Measurements from ENCODE around the gene MAL.

Gene MAL

GRCh38 chr2:95061601-95062183, 36.2 kb downstream of the MAL start:
- DNase-seq (ENCODE audit: low read depth, low spot score), result no peak

- DNase-seq (ENCODE audit: low read depth, low spot score), result no peak
Measured at GRCh38 chr2:95062242-95063085, 37.0 kb downstream of the MAL start.

DNA sequence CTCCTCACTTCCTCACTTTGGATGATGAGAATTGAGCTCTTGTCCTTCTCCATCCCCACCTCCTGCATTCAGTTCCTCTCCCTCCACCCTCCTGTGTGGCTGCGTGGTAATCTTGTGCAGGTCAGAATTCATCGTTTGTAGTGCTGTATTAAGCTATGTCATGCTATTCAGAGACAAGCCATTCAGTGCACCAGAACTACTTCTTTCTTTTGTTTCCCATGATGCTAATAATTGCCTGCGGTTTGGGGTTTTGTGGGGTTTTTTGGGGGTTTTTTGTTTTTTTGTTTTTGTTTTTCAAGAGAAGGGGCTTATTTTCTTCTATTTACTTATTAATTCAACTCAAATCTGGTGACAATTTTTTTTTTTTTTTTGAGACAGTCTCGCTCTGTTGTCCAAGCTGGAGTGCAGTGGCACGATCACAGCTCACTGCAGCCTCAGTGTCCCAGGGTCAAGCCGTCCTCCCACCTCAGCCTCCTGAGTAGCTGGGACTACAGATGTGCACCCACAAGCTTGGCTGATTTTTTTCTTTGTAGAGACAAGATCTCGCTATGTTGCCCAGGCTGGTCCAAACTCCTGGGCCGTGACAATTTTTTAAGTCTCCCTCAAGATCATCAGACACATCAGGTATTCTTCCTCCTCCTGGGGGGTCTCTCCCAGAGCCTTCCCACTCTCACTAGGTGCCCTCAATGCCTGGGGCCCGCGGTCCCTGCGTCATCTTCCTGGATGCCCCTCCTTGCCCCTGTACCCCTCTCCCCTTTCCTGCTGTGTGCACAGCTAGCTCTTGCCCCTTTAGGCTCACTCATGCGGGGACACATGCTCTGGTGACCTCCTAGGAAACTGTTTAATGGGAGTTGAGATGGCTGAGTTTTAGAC, 37.8 kb downstream of the MAL start:
- DNase-seq (ENCODE audit: low read depth, low spot score), result no peak

DNA sequence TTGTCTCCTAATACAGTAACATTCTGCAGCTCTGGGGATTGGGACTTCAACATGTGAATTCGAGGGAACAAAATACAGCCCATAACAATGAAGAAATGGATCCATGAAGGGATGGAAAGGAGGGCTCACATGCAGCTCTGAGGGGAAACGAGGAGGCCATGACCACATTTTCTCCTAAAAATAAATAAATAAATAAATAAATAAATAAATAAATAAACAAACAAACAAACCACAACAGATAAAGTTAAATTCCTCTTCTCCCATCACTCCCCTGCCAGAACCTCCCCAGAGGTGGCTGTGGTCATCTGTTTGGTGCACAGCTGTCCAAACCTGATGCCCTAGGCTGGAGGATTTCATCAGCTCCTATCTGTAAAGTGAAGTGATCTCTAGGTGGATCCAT, 42.7 kb downstream of the MAL start:
- no peak for DNase-seq (ENCODE audit: low read depth, low spot score)

- no peak for DNase-seq (ENCODE audit: low read depth, low spot score)
Measured at GRCh38 chr2:95069465-95069864, 44.0 kb downstream of the MAL start.

- DNase-seq (ENCODE audit: low read depth, low spot score), result no peak
Measured at GRCh38 chr2:95071856-95072255, 46.3 kb downstream of the MAL start.

GRCh38 chr2:95072424-95072823, 46.9 kb downstream of the MAL start:
- no peak for DNase-seq (ENCODE audit: low read depth, low spot score)

- no peak for DNase-seq (ENCODE audit: low read depth, low spot score)
Measured at GRCh38 chr2:95073856-95074662, 48.6 kb downstream of the MAL start.

GRCh38 chr2:95074663-95075439, 49.3 kb downstream of the MAL start:
- peak; percentile 23 for DNase-seq (ENCODE audit: low read depth, low spot score)

DNA sequence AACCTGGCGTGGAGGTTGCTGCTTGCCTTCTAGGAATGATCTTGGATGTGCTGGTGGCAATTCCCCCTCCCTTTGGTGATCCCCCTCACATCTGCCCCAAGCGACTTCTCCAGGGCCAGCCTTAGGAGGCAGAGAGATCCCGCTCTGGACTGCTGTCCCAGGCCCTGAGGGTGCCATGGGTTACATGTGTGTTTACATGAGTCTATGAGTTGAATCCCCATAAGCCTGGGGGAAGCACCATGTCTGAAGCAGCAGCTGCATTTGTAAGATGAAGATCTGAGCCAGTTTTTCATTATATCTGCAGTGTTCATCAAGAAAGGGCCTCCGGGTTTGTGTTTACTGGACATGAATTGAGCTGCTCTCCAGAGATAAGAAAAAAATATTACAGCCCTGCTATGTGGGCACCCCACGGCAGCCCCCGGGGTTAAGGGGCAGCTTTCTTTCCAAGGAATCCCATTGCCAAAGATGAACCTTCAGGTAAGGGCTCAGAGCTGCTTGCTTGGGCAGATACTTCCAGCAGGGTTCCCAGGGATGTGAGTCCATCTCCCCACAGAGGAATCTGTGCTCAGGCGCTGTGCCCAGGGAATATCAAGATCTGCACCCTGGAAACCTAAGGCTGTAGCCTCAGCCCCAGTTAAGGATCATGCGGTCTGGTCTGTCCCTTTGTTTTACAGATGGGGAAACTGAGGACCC, 50.1 kb downstream of the MAL start:
- no peak for DNase-seq (ENCODE audit: low read depth, low spot score)

- peak; percentile 91 for DNase-seq (ENCODE audit: low read depth, low spot score)
Measured at GRCh38 chr2:95076705-95077529, 51.4 kb downstream of the MAL start.

DNA sequence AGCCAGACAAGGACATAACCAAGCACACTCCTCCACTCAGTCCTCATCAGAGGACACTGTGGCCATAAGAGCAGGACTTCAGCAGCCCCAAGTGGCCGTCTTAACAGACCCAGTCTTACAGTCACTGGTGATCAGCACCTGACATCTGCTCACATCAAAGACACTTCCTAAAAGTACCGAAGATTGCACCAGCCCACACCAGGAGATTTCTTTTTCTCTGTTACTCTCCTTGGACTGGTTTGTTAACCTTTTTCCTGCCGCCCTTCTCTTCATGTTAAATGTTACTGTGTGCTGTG, 52.0 kb downstream of the MAL start:
- DNase-seq (ENCODE audit: low read depth, low spot score), result no peak

DNA sequence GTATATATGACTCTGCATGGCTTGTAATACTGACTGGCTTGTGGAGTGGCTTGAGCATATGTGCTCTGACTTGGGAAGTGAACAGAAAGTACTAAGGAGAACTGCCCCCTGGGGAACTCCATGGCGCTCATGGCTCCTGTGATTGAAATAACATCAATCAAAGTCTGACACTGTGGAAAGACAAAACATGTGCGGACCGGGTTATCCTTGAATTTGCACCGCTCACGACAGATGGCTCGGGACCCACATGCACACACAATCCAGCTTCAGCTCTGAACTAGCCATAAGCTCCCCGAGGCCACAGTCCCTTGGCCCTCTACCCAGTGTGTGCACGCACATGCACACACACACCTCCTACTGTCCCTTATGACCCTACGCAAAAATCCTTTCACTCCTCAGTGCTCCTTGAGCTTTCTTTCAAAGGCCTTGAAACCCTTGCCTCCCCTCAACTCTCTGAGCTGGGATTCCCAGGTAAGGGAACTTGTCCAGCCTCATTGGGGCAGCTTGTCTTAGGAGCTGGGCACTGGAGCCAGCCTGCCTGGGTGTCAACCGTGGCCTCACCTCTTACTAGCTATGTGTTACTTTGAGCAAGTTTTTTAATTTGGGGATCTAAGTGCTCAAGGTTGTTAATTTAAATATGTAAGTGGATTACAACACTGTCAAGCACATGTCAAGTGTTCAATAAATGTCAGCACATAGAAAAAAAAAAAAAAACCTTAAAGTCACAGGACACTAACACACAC, 52.5 kb downstream of the MAL start:
- no peak for DNase-seq (ENCODE audit: low read depth, low spot score)

DNA sequence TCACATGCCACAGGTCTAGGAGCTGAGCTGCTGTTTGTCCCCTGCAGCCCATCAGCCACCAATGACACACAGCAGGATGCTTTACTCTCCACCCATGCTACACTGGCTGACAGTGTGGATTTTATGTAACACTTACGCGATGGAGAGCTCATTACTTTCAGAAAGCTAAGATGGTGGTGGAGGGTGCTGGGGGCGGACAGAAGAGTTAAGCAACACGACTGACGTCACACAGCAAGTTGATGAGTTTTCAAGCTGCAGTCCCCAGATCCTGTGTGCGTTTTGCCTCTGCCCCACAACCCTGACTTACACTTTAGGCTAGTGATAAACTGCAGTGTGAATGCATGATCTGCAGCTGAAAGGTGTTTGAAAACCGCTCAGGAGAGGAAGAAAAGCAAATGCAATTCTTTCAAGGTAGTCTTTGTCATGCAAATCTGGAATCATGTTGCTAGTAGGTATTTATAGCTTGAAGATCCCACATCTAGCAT, 53.7 kb downstream of the MAL start:
- peak; percentile 36 for DNase-seq (ENCODE audit: low read depth, low spot score)

DNA sequence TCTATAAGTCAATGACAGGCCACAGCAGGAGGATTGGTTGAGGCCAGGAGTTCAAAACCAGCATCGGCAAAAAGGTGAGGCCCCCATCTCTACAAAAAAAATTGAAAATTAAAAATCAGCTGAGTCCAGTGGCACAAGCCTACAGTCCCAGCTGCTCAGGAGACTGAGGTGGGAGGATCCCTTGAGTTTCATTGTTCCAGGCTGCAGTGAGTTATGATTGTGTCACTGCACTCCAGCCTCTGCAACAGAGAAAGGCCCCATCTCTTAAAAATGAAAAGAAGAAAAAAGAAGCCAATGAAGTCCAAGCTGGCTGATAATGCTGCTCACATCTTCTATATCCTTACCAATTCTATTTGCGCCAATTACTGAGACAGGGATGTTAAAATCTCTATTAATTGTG, 57.0 kb downstream of the MAL start:
- DNase-seq (ENCODE audit: low read depth, low spot score), result no peak

GRCh38 chr2:95086017-95086416, 60.5 kb downstream of the MAL start:
- no peak for DNase-seq (ENCODE audit: low read depth, low spot score)

GRCh38 chr2:95087379-95087778, 61.9 kb downstream of the MAL start:
- peak; percentile 92 for DNase-seq (ENCODE audit: low read depth, low spot score)

DNA sequence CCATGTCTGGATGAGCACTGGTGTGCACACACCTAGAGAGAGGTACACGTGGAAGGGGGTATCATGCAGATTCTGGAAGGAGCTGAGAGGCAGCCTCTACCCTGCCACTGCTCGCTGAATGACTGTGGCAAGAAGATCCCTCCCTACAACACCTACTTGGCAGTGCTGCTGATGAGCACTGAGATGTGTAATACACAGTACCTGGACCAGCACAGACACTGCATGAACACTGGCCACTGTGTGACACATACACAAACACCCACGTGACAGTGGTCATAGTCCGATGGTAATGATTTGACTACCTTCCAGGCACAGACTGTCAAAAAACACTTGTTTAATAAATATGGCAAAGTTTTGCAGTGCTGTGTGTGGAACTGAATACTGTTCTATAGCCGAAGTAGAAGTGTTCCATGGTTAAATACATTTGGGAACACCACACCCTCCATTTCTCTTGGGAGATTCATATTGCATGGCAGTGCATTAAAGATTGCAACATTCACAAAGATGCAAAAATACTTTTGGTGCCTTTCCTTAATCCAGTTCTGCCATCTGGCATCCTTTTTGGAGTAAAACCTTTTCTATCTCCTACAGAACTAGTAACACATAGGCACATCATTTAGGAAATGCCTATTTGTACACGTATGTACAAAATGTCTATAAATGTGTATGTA, 66.5 kb downstream of the MAL start:
- DNase-seq (ENCODE audit: low read depth, low spot score), result no peak

Measured in ELF-1 (cell line).